SK-N-MC (cell line): ENCODE data around the gene ALG14.

Experiments
- DNase-seq: peaks from one replicate; pipeline ENCODE4 v3.0.0-alpha.2; 2011; ENCODE audit warnings: low read depth, low spot score
- H3K27ac ChIP-seq: fragments of 200-600 bp; sonication (generic); 2 replicates; pipeline ENCODE4 v1.5.1; 2016; ENCODE audit warnings: mixed run types
- H3K36me3 ChIP-seq: fragments of 200-600 bp; sonication (generic); 2 replicates; pipeline ENCODE4 v1.6.1; 2017; ENCODE audit warnings: antibody characterized with exemption, low read length, mixed read lengths; ENCODE audit not compliant: insufficient read depth
- H3K4me3 ChIP-seq: fragments of 200-600 bp; sonication (generic); 2 replicates; pipeline ENCODE4 v1.5.1; 2016
- H3K9ac ChIP-seq: fragments of 200-600 bp; sonication (generic); 2 replicates; pipeline ENCODE4 v1.8.0; 2017; ENCODE audit warnings: mixed run types, mixed read lengths; ENCODE audit not compliant: insufficient read length
- H3K9me3 ChIP-seq: fragments of 200-600 bp; sonication (generic); 2 replicates; pipeline ENCODE4 v1.6.1; 2017; ENCODE audit warnings: low read depth, mild to moderate bottlenecking, antibody characterized with exemption, low read length, moderate library complexity, mixed read lengths
- EZH2 ChIP-seq: fragments of 200-600 bp; sonication (generic); IDR thresholded peaks from one replicate; pipeline ENCODE4 v1.6.1; 2017; ENCODE audit warnings: antibody characterized with exemption
- FOXP2 ChIP-seq: optimal IDR thresholded peaks from 2 replicates; pipeline ENCODE3; 2011; ENCODE audit warnings: mild to moderate bottlenecking, moderate library complexity; ENCODE audit not compliant: insufficient read depth; ENCODE audit errors: extremely low read length, control extremely low read depth
- POLR2AphosphoS5 ChIP-seq: IDR thresholded peaks from 2 replicates; pipeline ENCODE4 v1.6.1; 2012; ENCODE audit warnings: mild to moderate bottlenecking, low read depth, low read length, borderline replicate concordance

Gene ALG14

DNA sequence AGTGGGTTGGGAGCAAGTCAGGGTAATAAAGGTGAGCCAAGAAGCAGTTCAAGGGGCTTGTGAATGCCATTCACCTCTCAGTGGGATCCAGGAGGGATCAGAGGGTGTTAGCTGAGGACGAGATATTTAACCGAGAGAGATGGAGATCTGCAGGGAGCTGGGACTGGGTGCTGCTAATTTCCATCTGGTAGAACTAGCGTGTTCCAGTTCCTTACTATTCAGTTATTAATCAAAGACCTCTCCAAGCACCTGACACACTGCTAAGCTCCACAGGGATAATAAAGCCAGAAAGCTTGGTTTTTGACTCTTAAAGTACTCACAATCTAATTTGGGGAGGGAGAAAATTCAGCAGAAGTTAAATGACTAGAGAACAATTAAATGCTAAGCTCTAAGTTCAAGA, 57.7 kb downstream of the ALG14 start:
- no peak overlapping the region for H3K4me3 ChIP-seq
- TF ChIP-seq EZH2 = no peak
- TF ChIP-seq POLR2AphosphoS5 = no peak
- TF ChIP-seq FOXP2 = no peak
- no peaks in the 10 kb centered on the region for H3K36me3 ChIP-seq
- H3K9me3 ChIP-seq = no peaks in the 10 kb centered on the region
- DNase-seq = no peak
- H3K27ac ChIP-seq = no peak overlapping the region
- no peak overlapping the region for H3K9ac ChIP-seq

DNA sequence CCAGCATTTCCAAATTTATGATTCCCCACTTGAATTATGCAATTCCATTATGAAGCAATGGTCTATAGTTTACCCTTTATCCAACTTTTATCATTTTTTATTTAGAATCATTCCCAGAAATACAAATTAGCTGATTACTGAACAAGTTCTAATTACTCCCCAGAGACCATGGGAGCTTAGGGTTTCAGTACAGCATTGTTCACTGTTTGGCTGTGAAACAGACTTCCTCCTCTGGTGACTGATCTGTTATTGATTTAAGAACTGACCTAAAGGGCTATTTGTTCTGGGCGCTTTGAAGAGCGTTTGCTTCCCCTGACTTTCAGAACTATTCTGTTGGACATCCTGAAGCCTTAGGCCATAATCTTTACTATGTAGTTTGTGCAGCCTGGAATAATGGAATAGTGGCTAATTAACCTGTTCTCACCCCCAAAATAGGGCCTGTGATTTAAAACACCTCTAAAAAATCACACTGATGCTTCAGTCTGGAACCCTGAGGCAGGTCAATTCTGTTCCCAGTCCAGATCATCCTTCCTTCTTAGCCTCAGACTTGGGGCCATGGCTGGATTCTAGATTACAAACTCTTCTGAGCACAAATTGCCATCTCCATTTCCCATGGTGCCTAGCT, 58.7 kb downstream of the ALG14 start:
- H3K9me3 ChIP-seq = no peaks in the 10 kb centered on the region
- no peak overlapping the region for H3K4me3 ChIP-seq
- DNase-seq = no peak
- H3K9ac ChIP-seq = no peak overlapping the region
- H3K27ac ChIP-seq = peak overlapping the region; percentile 60
- TF ChIP-seq EZH2 (no peak), POLR2AphosphoS5 (no peak), FOXP2 (no peak)
- H3K36me3 ChIP-seq = no peaks in the 10 kb centered on the region

DNA sequence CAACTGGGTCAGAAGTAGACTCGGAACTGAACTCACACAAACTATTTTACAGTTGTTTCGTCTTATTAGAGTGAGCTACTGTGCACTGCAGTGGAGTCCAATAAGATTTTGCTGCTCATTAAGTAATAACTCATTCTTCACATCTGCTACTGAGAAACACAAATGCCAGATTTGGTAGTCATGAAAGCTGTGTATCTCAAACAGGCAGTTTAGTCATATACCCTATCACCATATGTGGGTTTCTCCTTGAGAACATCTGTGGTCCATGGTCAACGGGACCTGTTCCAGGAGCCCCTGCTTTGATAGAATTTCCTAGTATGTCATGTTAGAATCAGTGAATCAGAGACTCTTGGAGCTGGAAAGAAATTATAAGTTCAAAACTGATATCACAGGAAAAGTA, 60.4 kb downstream of the ALG14 start:
- Histone ChIP-seq H3K9ac (no peak overlapping the region), H3K4me3 (no peak overlapping the region), H3K9me3 (no peaks in the 10 kb centered on the region), H3K36me3 (no peaks in the 10 kb centered on the region), H3K27ac (no peak overlapping the region)
- TF ChIP-seq POLR2AphosphoS5 (no peak), EZH2 (no peak), FOXP2 (no peak)
- no peak for DNase-seq

DNA sequence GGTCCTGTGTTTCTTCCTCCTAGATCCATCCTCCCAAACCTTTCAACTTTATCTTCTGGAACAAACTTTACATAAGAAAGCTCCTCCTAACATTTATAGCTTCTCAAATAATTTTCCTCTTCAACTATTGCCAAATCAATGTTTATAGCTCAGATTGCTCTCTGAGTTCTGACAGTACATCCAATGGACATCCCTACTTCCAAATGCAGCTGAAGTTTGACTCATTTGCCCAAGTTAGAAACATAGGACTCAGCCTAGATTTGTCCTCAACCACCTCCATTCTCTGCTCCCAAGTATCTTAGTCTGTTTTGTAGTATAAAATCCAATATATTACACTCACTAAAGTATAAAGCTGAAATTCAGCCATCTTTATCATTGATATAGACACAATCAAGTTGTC, 62.6 kb downstream of the ALG14 start:
- Histone ChIP-seq H3K27ac (no peak overlapping the region), H3K9ac (no peak overlapping the region), H3K36me3 (no peaks in the 10 kb centered on the region), H3K9me3 (no peaks in the 10 kb centered on the region), H3K4me3 (no peak overlapping the region)
- no peak for DNase-seq
- no peak for TF ChIP-seq EZH2
- TF ChIP-seq FOXP2 = no peak
- no peak for TF ChIP-seq POLR2AphosphoS5

DNA sequence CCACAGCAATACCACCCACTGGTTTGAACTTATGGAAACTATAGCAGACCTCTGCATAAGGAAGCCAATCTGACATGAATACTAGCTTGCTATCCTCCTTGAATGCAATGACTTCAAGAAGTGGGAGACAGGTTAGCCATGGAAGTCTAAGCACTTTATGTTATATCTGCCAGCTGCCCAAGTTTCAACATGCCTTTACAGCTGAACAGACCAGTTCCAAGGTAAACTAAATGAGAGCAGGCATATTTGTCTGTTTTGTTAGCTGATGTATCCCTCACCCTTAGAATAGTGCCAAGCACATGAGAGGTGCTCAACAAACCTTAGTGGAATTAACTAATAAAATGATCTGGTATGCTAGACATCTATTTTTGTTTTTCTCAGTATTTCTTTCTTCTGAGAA, 65.1 kb downstream of the ALG14 start:
- TF ChIP-seq EZH2 (no peak), FOXP2 (no peak), POLR2AphosphoS5 (no peak)
- no peaks in the 10 kb centered on the region for H3K36me3 ChIP-seq

DNA sequence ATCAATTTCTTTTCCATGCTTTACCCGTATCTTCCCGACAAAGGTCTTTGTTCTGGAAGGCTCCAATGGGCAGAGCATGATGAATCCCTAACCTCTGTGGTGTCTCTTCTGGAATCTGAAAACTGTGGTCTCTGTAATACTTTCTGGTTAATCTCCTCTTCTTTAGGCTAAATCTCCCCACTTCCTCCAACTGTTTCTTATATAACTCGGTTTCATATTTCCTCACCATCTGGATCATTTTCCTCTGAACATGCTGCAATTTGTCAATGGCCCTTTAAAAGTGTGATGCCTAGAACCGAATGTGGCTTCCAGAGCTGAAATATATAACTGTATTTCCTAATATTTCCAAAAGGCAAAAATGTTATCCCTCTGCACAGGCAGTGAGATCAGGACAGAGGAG, 66.1 kb downstream of the ALG14 start:
- no peak for TF ChIP-seq EZH2
- no peak for TF ChIP-seq POLR2AphosphoS5
- no peak for TF ChIP-seq FOXP2
- no peak for DNase-seq
- Histone ChIP-seq H3K27ac (no peak overlapping the region), H3K36me3 (no peaks in the 10 kb centered on the region), H3K4me3 (0 out of 2 replicates have a peak overlapping the region, but pooled peaks have one; percentile 17), H3K9me3 (no peaks in the 10 kb centered on the region), H3K9ac (no peak overlapping the region)

More for the DNA sequence above, 65.1 kb downstream of the ALG14 start:
- no peaks in the 10 kb centered on the region for H3K9me3 ChIP-seq
- no peak overlapping the region for H3K9ac ChIP-seq
- H3K27ac ChIP-seq = no peak overlapping the region
- DNase-seq = no peak
- H3K4me3 ChIP-seq = no peak overlapping the region

DNA sequence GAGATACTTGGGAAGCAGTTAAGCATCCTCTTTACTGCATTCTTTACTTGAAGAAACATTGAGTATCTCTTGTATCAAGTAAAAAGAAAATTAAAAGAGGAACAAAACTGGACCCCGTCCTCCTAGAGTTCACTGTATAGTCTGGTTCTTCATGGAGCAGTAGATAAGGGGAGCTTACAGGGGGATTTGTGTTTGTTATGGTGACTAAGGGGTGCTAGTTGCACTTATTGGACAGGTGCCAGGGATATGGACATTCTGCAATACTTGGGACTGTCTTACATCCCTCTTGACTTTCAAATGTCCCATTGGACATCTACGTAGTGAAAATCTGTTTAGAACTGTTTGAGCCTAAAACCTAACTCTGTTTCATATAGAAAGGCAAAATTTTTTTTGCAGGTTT, 67.2 kb downstream of the ALG14 start:
- Histone ChIP-seq H3K27ac (no peak overlapping the region), H3K36me3 (no peaks in the 10 kb centered on the region), H3K9ac (no peak overlapping the region), H3K4me3 (no peak overlapping the region), H3K9me3 (no peaks in the 10 kb centered on the region)
- DNase-seq = no peak
- no peak for TF ChIP-seq FOXP2
- no peak for TF ChIP-seq POLR2AphosphoS5
- no peak for TF ChIP-seq EZH2

DNA sequence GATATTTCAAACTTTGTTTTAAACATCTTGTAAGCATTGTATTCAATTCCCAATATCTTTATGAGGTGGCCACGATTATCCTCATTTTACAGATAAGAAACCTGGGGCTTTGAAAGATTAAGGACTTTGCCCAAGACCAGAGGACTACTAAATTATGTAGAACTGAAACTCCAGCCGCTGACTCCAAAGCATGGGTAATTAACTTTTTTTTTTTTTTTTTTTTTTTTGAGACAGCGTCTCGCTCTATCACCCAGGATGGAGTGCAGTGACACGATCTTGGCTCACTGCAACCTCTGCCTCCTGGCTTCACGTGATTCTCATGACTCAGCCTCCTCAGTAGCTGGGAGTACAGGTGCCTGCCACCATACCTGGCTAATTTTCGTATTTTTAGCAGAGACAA, 68.7 kb downstream of the ALG14 start:
- Histone ChIP-seq H3K36me3 (no peaks in the 10 kb centered on the region), H3K9me3 (no peaks in the 10 kb centered on the region), H3K4me3 (no peak overlapping the region), H3K27ac (no peak overlapping the region), H3K9ac (no peak overlapping the region)
- DNase-seq = no peak
- no peak for TF ChIP-seq POLR2AphosphoS5
- no peak for TF ChIP-seq FOXP2
- TF ChIP-seq EZH2 = no peak

DNA sequence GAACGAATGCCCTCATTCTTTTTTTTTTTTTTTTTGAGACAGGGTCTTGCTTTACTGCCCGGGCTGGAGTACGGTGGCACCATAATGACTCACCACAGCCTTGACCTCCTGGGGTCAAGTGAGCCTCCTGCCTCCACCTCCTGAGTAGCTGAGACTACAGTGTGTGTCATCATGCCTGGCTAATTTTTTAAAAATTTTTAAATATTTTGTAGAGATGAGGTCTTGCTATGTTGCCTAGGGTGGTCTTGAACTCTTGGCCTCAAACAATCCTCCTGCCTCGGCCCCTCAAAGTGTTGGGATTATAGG, 69.4 kb downstream of the ALG14 start:
- Histone ChIP-seq H3K27ac (peak overlapping the region; percentile 88; the same call in 1 of the 2 replicates), H3K4me3 (peak overlapping the region; percentile 72), H3K9me3 (no peaks in the 10 kb centered on the region), H3K9ac (no peak overlapping the region), H3K36me3 (no peaks in the 10 kb centered on the region)
- no peak for TF ChIP-seq EZH2
- TF ChIP-seq POLR2AphosphoS5 = no peak
- TF ChIP-seq FOXP2 = no peak
- no peak for DNase-seq
